Measurements from ENCODE around the gene TPSB2. TPM values are rescaled to one million over a fixed set of nuclear protein-coding genes. Genes with fewer than 3 reads are reported as not detected.

TPSB2 gene
- total and polyA plus RNA-seq, 2 donors (not counting 1 experiment from before 2014, with no cell fraction given): not detected

GRCh38 chr16:1261131-1261892 is 31.3 kb upstream of the TPSB2 start:
- no peak overlapping the region for H3K4me3 ChIP-seq (replicated peaks in 1 of 4; ENCODE audit: control extremely low read depth in 1 of 4, insufficient read depth in 1 of 4, low read depth in 3 of 4, low read length in 4 of 4)
- no peaks in the 10 kb centered on the region for H3K36me3 ChIP-seq (ENCODE audit: control insufficient read depth, insufficient read depth, low read length)
- no peak for DNase-seq (ENCODE audit: low read depth in 2 of 2)
- TF ChIP-seq EZH2 (IDR thresholded peaks at IDR 0.05; ENCODE audit: low read length, missing control alignments): peak; percentile 61
- no peak for TF ChIP-seq CTCF (conservative IDR thresholded peaks at IDR 0.05 in 1 of 2, IDR thresholded peaks at IDR 0.05 in 1 of 2; ENCODE audit: low read depth in 1 of 2, low read length in 2 of 2)
- H2AFZ ChIP-seq (ENCODE audit: low read length): no peak overlapping the region
- no peak overlapping the region for H3K9ac ChIP-seq (ENCODE audit: insufficient read depth, low read length)
- peaks cover 20% of the 10 kb centered on the region for H3K27me3 ChIP-seq (ENCODE audit: control insufficient read depth, insufficient read depth, low read length)
- no peak overlapping the region for H3K27ac ChIP-seq (ENCODE audit: insufficient read depth, low read length)
- H4K20me1 ChIP-seq (ENCODE audit: control insufficient read depth, extremely low read depth, insufficient read depth, low read length): no peaks in the 10 kb centered on the region
- H3K4me2 ChIP-seq (ENCODE audit: extremely low read depth, insufficient read depth, low read length): no peak overlapping the region
- no peaks in the 10 kb centered on the region for H3K79me2 ChIP-seq (ENCODE audit: control insufficient read depth, insufficient read depth, low read length)
- no peaks in the 10 kb centered on the region for H3K4me1 ChIP-seq (ENCODE audit: control insufficient read depth, extremely low read depth, insufficient read depth, low read length)
- no peaks in the 10 kb centered on the region for H3K9me3 ChIP-seq (ENCODE audit: control insufficient read depth, insufficient read depth, low read depth, low read length)

GRCh38 chr16:1260101-1260680 is 30.2 kb upstream of the TPSB2 start:
- Histone ChIP-seq H2AFZ (ENCODE audit: low read length) (no peak overlapping the region), H3K9me3 (ENCODE audit: control insufficient read depth, insufficient read depth, low read depth, low read length) (no peaks in the 10 kb centered on the region), H3K9ac (ENCODE audit: insufficient read depth, low read length) (no peak overlapping the region), H3K27me3 (ENCODE audit: control insufficient read depth, insufficient read depth, low read length) (peaks cover 20% of the 10 kb centered on the region), H3K4me3 (replicated peaks in 1 of 4; ENCODE audit: control extremely low read depth in 1 of 4, insufficient read depth in 1 of 4, low read depth in 3 of 4, low read length in 4 of 4) (no peak overlapping the region), H3K36me3 (ENCODE audit: control insufficient read depth, insufficient read depth, low read length) (no peaks in the 10 kb centered on the region), H3K27ac (ENCODE audit: insufficient read depth, low read length) (no peak overlapping the region), H4K20me1 (ENCODE audit: control insufficient read depth, extremely low read depth, insufficient read depth, low read length) (no peaks in the 10 kb centered on the region), H3K79me2 (ENCODE audit: control insufficient read depth, insufficient read depth, low read length) (no peaks in the 10 kb centered on the region), H3K4me1 (ENCODE audit: control insufficient read depth, extremely low read depth, insufficient read depth, low read length) (no peaks in the 10 kb centered on the region), H3K4me2 (ENCODE audit: extremely low read depth, insufficient read depth, low read length) (no peak overlapping the region)
- DNase-seq (ENCODE audit: low read depth in 2 of 2): no peak
- TF ChIP-seq EZH2 (IDR thresholded peaks at IDR 0.05; ENCODE audit: low read length, missing control alignments) (no peak), CTCF (conservative IDR thresholded peaks at IDR 0.05 in 1 of 2, IDR thresholded peaks at IDR 0.05 in 1 of 2; ENCODE audit: low read depth in 1 of 2, low read length in 2 of 2) (no peak)

- H3K9ac ChIP-seq (ENCODE audit: insufficient read depth, low read length): no peak overlapping the region
- H3K36me3 ChIP-seq (ENCODE audit: control insufficient read depth, insufficient read depth, low read length): no peaks in the 10 kb centered on the region
- H3K27me3 ChIP-seq (ENCODE audit: control insufficient read depth, insufficient read depth, low read length): peaks cover 20% of the 10 kb centered on the region
- H3K4me1 ChIP-seq (ENCODE audit: control insufficient read depth, extremely low read depth, insufficient read depth, low read length): no peaks in the 10 kb centered on the region
- no peak overlapping the region for H3K27ac ChIP-seq (ENCODE audit: insufficient read depth, low read length)
- no peaks in the 10 kb centered on the region for H4K20me1 ChIP-seq (ENCODE audit: control insufficient read depth, extremely low read depth, insufficient read depth, low read length)
- DNase-seq (ENCODE audit: low read depth in 2 of 2): no peak
- TF ChIP-seq CTCF (conservative IDR thresholded peaks at IDR 0.05 in 1 of 2, IDR thresholded peaks at IDR 0.05 in 1 of 2; ENCODE audit: low read depth in 1 of 2, low read length in 2 of 2) (no peak), EZH2 (IDR thresholded peaks at IDR 0.05; ENCODE audit: low read length, missing control alignments) (no peak)
- no peak overlapping the region for H3K4me2 ChIP-seq (ENCODE audit: extremely low read depth, insufficient read depth, low read length)
- no peak overlapping the region for H2AFZ ChIP-seq (ENCODE audit: low read length)
- no peaks in the 10 kb centered on the region for H3K9me3 ChIP-seq (ENCODE audit: control insufficient read depth, insufficient read depth, low read depth, low read length)
- no peaks in the 10 kb centered on the region for H3K79me2 ChIP-seq (ENCODE audit: control insufficient read depth, insufficient read depth, low read length)
- no peak overlapping the region for H3K4me3 ChIP-seq (replicated peaks in 1 of 4; ENCODE audit: control extremely low read depth in 1 of 4, insufficient read depth in 1 of 4, low read depth in 3 of 4, low read length in 4 of 4)
Measured at GRCh38 chr16:1259760-1260068, 29.7 kb upstream of the TPSB2 start.

Data from fibroblast of lung (primary cell).